Gastrocnemius medialis (tissue), 4 donors: Measurements from ENCODE around the gene C1QTNF6. TPM values are rescaled to one million over a fixed set of nuclear protein-coding genes. Genes with fewer than 3 reads are reported as not detected.

ENCODE experiments used
- ATAC-seq, 2 donors: fragments of 150-250 bp; one replicate each; pipeline ENCODE4 v1.9.1; 2016
- DNase-seq, 2 donors: peaks; one replicate each; pipeline ENCODE4 v3.0.0-alpha.2; 2019
- H3K27ac ChIP-seq, 4 donors: fragments of 200-600 bp; sonication (generic); 1 replicate in 1 of 4; 2 replicates in 3 of 4; pipeline ENCODE4 v1.5.1; 2016 to 2018; ENCODE audit warnings: mild to moderate bottlenecking in 2 of 4, moderate library complexity in 1 of 4
- H3K27me3 ChIP-seq, 3 donors: fragments of 200-600 bp; sonication (generic) in 2 of 3; 1 replicate in 1 of 3; 2 replicates in 2 of 3; pipeline versions ENCODE4 v1.5.1 to v1.6.0; 2016 to 2019; ENCODE audit warnings: mild to moderate bottlenecking in 1 of 3, moderate library complexity in 1 of 3
- H3K36me3 ChIP-seq, 2 donors: fragments of 200-600 bp; sonication (generic) in 1 of 2; one replicate each; pipeline ENCODE4 v1.5.1; 2017 to 2018
- H3K4me1 ChIP-seq, 2 donors: fragments of 200-600 bp; sonication (generic) in 1 of 2; one replicate each; pipeline ENCODE4 v1.5.1; 2016 to 2017; ENCODE audit warnings: mild to moderate bottlenecking in 2 of 2
- H3K4me3 ChIP-seq, 4 donors: fragments of 200-600 bp; sonication (generic) in 3 of 4; 1 replicate in 1 of 4; 2 replicates in 3 of 4; pipeline ENCODE4 v1.5.1; 2016 to 2019; ENCODE audit warnings: mild to moderate bottlenecking in 2 of 4
- H3K9me3 ChIP-seq, 3 donors: fragments of 200-600 bp; sonication (generic) in 2 of 3; 1 replicate in 1 of 3; 2 replicates in 2 of 3; pipeline ENCODE4 v1.5.1; 2016 to 2019
- CTCF ChIP-seq, 5 experiments: fragments of 450-650 bp in 3 of 5; fragments of 200-600 bp in 2 of 5; sonication (generic) in 2 of 5; IDR thresholded peaks in 4 of 5; conservative IDR thresholded peaks in 1 of 5; 1 replicate in 4 of 5; 2 replicates in 1 of 5; pipeline ENCODE4 v1.5.1; 2016 to 2019; ENCODE audit warnings: antibody characterized with exemption in 5 of 5, mild to moderate bottlenecking in 3 of 5, moderate library complexity in 3 of 5
- POLR2A ChIP-seq, 2 donors: fragments of 450-650 bp; IDR thresholded peaks; one replicate each; pipeline ENCODE4 v1.6.1; 2017; ENCODE audit warnings: antibody characterized with exemption in 2 of 2, mild to moderate bottlenecking in 2 of 2, moderate library complexity in 2 of 2
- in situ Hi-C, 4 donors: fragments of 200-750 bp; cut with MboI; loops; one replicate each; pipeline versions ENCODE4 v1.15.0 to v1.8.0; 2017; ENCODE audit warnings: low sequenced_read_pairs in 4 of 4
- intact Hi-C: fragments of 100-400 bp; cut with DNase I; formaldehyde crosslinking; loops from one replicate; pipeline ENCODE4 v1.15.1; 2023; ENCODE audit warnings: low total_unique reads
- total RNA-seq, 4 donors: library from RNA; depleted of rRNA; stranded (reverse); fragments of >200 nt; gene quantifications; one replicate each; pipeline versions ENCODE4 v1.1.0 to v1.2.3, GENCODE V29; 2016

The C1QTNF6 gene
- total RNA-seq, 4 donors from 2014 or later, result 0.46 to 1.00 (median 0.84) TPM

DNA sequence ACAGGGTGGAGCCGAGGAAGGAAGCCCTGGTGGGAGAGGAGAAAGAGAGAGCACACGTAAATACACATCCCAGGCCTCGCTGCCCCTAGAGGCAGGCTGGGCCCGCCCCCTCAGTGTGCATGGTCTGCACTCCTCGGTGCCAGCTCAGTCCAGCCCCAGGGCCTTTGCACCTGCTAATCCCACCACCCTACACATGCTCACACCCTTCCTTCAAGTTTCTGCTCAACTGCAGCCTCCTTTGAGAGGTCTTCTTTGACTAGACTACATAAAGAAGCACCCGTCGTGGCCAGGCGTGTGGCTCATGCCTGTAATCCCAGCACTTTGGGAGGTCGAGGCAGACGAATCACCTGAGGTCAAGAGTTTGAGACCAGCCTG lies 43.9 kb downstream of the C1QTNF6 start:
- Histone ChIP-seq H3K4me3 (no peak overlapping the region), H3K9me3 (no peaks in the 10 kb centered on the region), H3K27ac (no peak overlapping the region), H3K36me3 (no peaks in the 10 kb centered on the region), H3K27me3 (peaks cover 0 to 7% (median 0%) of the 10 kb centered on the region in 3 donors), H3K4me1 (no peaks in the 10 kb centered on the region)
- ATAC-seq (no peak), DNase-seq (no peak)
- intact Hi-C loops, result no loop called here
- TF ChIP-seq POLR2A (IDR thresholded peaks at IDR 0.05) (no peak), CTCF (IDR thresholded peaks at IDR 0.05 in 4 of 5, conservative IDR thresholded peaks at IDR 0.05 in 1 of 5) (no peak)
- in situ Hi-C loops, result no loop called here

- DNase-seq (no peak), ATAC-seq (no peak)
- no peaks in the 10 kb centered on the region for H3K36me3 ChIP-seq
- H3K4me1 ChIP-seq, result no peaks in the 10 kb centered on the region
- in situ Hi-C loops (no loop called here), intact Hi-C loops (no loop called here)
- no peak overlapping the region for H3K27ac ChIP-seq
- H3K9me3 ChIP-seq, result no peaks in the 10 kb centered on the region
- H3K4me3 ChIP-seq, result no peak overlapping the region
- no peak for TF ChIP-seq POLR2A (IDR thresholded peaks at IDR 0.05)
- no peak for TF ChIP-seq CTCF (IDR thresholded peaks at IDR 0.05 in 4 of 5, conservative IDR thresholded peaks at IDR 0.05 in 1 of 5)
- peaks cover 0 to 7% (median 0%) of the 10 kb centered on the region in 3 donors for H3K27me3 ChIP-seq
Measured at GRCh38 chr22:37141971-37142370, 46.1 kb downstream of the C1QTNF6 start.

DNA sequence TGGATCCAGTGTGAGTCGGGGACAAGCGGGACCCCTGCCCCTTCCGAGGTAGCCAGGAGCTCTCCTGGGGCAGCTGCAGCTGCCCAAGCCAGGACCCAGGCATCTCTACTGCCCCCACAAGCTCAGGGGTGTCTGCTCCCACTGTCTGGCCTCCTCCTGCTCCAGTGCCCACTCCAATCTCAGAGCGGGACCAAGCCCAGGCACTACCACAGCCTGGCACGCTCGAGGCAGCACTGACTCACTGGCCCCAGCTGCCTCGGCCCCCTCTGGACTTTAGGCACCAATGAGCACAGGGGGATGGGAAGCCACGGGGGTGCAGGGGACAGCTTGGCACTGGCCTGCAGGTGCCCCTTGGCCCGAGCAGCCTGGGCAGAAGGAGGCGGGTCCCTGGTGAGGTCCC lies 46.6 kb downstream of the C1QTNF6 start:
- in situ Hi-C loops, result no loop called here
- peaks cover 0 to 7% (median 0%) of the 10 kb centered on the region in 3 donors for H3K27me3 ChIP-seq

GRCh38 chr22:37140686-37141323 lies 47.2 kb downstream of the C1QTNF6 start:
- no peak for DNase-seq
- H3K4me3 ChIP-seq, result no peak overlapping the region
- intact Hi-C loops, result no loop called here

More for the DNA sequence above, 46.6 kb downstream of the C1QTNF6 start:
- no peak overlapping the region for H3K27ac ChIP-seq
- intact Hi-C loops, result no loop called here
- no peaks in the 10 kb centered on the region for H3K4me1 ChIP-seq
- H3K36me3 ChIP-seq, result no peaks in the 10 kb centered on the region
- H3K9me3 ChIP-seq, result no peaks in the 10 kb centered on the region
- no peak for TF ChIP-seq CTCF (IDR thresholded peaks at IDR 0.05 in 4 of 5, conservative IDR thresholded peaks at IDR 0.05 in 1 of 5)
- no peak for TF ChIP-seq POLR2A (IDR thresholded peaks at IDR 0.05)
- DNase-seq (no peak), ATAC-seq (no peak)
- no peak overlapping the region for H3K4me3 ChIP-seq

More at GRCh38 chr22:37140686-37141323, 47.2 kb downstream of the C1QTNF6 start:
- Histone ChIP-seq H3K4me1 (no peaks in the 10 kb centered on the region), H3K27ac (no peak overlapping the region), H3K36me3 (no peaks in the 10 kb centered on the region), H3K27me3 (peaks cover 0 to 7% (median 0%) of the 10 kb centered on the region in 3 donors), H3K9me3 (no peaks in the 10 kb centered on the region)
- no peak for TF ChIP-seq CTCF (IDR thresholded peaks at IDR 0.05 in 4 of 5, conservative IDR thresholded peaks at IDR 0.05 in 1 of 5)
- TF ChIP-seq POLR2A (IDR thresholded peaks at IDR 0.05), result no peak
- in situ Hi-C loops, result no loop called here
- no peak for ATAC-seq
